Prostate gland (tissue), 2 donors: ENCODE measurements around the gene AGK. TPM values are rescaled to one million over a fixed set of nuclear protein-coding genes. Genes with fewer than 3 reads are reported as not detected.

Source experiments
- DNase-seq: peaks from one replicate; pipeline ENCODE4 v3.0.0-alpha.2; 2019; ENCODE audit warnings: low spot score
- H3K27ac ChIP-seq, 2 donors: fragments of 200-600 bp; sonication (generic); 2 replicates each; pipeline ENCODE4 v1.5.1; 2017 to 2019
- H3K27me3 ChIP-seq: fragments of 200-600 bp; sonication (generic); replicated peaks from 2 replicates; pipeline ENCODE4 v1.5.1; 2019; ENCODE audit not compliant: insufficient read depth
- H3K36me3 ChIP-seq, 2 donors: fragments of 200-600 bp; sonication (generic); 1 replicate in 1 of 2; 2 replicates in 1 of 2; pipeline versions ENCODE4 v1.5.1 to v1.8.1; 2017 to 2019
- H3K4me1 ChIP-seq: fragments of 200-600 bp; sonication (generic); replicated peaks from 2 replicates; pipeline ENCODE4 v1.5.1; 2019
- H3K4me3 ChIP-seq, 2 donors: fragments of 200-600 bp; sonication (generic); 2 replicates each; pipeline ENCODE4 v1.5.1; 2017 to 2019
- H3K9me3 ChIP-seq: fragments of 200-600 bp; sonication (generic); 2 replicates; pipeline ENCODE4 v1.5.1; 2017
- POLR2A ChIP-seq: fragments of 450-650 bp; IDR thresholded peaks from one replicate; pipeline ENCODE4 v1.6.1; 2016; ENCODE audit warnings: antibody characterized with exemption, mild to moderate bottlenecking
- POLR2AphosphoS5 ChIP-seq: sonication (generic); formaldehyde crosslinking; IDR thresholded peaks from one replicate; pipeline ENCODE4 v1.6.1; 2017; ENCODE audit warnings: antibody characterized with exemption
- WGBS: methylation state at CpG from one replicate; pipeline ENCODE4 v1.1.5; 2018; 5-methylcytosine and 5-hydroxymethylcytosine counted together
- intact Hi-C: fragments of 100-400 bp; cut with DNase I; formaldehyde crosslinking; loops from one replicate; pipeline ENCODE4 v1.14.2; 2022
- total RNA-seq, 2 donors: library from RNA; depleted of rRNA; stranded (reverse); fragments of >200 nt; gene quantifications; one replicate each; pipeline ENCODE4 v1.1.0, GENCODE V29; 2016
- TF ChIP-seq, protein P1 (sequence below), 4 experiments: fragments of 200-600 bp in 2 of 4; fragments of 450-650 bp in 2 of 4; sonication (generic) in 2 of 4; IDR thresholded peaks; 1 replicate in 3 of 4; 2 replicates in 1 of 4; pipeline ENCODE4 v1.5.1; 2016 to 2019; ENCODE audit warnings: antibody characterized with exemption in 4 of 4, mild to moderate bottlenecking in 2 of 4, moderate library complexity in 2 of 4

AGK gene
- total RNA-seq, 2 donors from 2014 or later = 19.4 to 26.7 TPM

- intact Hi-C loops = no loop called here
- Histone ChIP-seq H3K4me1 (no peaks in the 10 kb centered on the region), H3K27me3 (no peaks in the 10 kb centered on the region), H3K4me3 (no peak overlapping the region), H3K36me3 (no peaks in the 10 kb centered on the region), H3K9me3 (no peaks in the 10 kb centered on the region), H3K27ac (no peak overlapping the region)
- no peak for TF ChIP-seq POLR2A
- TF ChIP-seq, protein P1, sequence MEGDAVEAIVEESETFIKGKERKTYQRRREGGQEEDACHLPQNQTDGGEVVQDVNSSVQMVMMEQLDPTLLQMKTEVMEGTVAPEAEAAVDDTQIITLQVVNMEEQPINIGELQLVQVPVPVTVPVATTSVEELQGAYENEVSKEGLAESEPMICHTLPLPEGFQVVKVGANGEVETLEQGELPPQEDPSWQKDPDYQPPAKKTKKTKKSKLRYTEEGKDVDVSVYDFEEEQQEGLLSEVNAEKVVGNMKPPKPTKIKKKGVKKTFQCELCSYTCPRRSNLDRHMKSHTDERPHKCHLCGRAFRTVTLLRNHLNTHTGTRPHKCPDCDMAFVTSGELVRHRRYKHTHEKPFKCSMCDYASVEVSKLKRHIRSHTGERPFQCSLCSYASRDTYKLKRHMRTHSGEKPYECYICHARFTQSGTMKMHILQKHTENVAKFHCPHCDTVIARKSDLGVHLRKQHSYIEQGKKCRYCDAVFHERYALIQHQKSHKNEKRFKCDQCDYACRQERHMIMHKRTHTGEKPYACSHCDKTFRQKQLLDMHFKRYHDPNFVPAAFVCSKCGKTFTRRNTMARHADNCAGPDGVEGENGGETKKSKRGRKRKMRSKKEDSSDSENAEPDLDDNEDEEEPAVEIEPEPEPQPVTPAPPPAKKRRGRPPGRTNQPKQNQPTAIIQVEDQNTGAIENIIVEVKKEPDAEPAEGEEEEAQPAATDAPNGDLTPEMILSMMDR (IDR thresholded peaks at IDR 0.05) = no peak
- TF ChIP-seq POLR2AphosphoS5 = no peak
- WGBS = 98% methylated on average over 5 of the region's 5 CpGs
- DNase-seq = no peak
Measured at GRCh38 chr7:141562543-141562942, 11.3 kb downstream of the AGK start.

DNA sequence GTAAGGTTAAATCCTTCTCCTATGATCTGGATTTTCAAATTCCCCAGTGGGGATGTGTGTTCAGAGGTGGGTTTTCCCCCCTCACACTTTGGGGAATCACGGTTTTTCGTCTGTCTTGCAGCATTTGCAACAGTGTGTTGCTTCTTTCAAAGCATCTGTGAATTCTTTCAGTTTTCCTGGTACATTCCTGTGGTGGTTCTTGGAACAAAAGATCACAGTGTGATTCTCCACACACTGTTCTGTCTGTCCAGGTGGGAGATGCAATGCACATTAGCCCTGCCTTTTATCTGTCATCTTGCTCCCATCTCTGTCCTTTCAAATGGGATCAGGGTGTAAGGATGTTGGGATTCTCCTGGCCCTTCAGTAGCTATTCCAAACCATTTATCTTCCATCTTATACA is 11.8 kb downstream of the AGK start:
- no peak for DNase-seq
- TF ChIP-seq POLR2AphosphoS5 (no peak), POLR2A (no peak)
- TF ChIP-seq, protein P1 (IDR thresholded peaks at IDR 0.05) = no peak
- Histone ChIP-seq H3K4me1 (no peaks in the 10 kb centered on the region), H3K9me3 (no peaks in the 10 kb centered on the region), H3K27me3 (no peaks in the 10 kb centered on the region), H3K36me3 (no peaks in the 10 kb centered on the region), H3K27ac (no peak overlapping the region), H3K4me3 (no peak overlapping the region)
- intact Hi-C loops = no loop called here
- 81% methylated on average over 2 of the region's 2 CpGs for WGBS

DNA sequence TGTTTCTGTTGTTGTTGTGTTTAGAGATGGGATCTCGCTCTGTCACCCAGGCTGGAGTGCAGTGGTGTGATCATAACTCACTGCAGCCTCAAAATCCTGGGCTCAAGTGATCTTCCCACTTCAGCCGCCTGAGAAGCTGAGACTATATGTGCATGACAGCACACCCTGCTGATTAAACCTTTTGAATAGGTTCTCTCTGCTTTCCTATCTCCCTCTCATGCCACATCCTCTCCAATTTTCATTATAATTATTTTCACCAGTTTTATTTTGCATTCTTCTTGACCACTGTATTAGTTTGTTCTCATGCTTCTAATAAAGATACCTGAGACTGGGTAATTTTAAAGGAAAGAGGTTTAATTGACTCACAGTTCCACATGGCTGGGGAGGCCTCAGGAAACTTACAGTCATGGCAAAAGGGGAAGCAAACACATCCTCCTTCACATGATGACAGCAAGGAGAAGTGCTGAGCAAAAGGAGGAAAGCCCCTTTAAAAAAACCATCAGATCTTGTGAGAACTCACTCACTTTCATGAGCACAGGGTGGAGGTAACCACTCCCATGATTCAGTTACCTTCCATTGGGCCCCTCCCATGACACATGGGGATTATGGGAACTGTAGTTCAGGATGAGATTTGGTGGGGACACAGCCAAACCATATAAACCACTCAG is 12.9 kb downstream of the AGK start:
- no peaks in the 10 kb centered on the region for H3K36me3 ChIP-seq
- no peaks in the 10 kb centered on the region for H3K4me1 ChIP-seq
- WGBS = 98% methylated on average over 2 of the region's 2 CpGs
- no peak overlapping the region for H3K27ac ChIP-seq
- no peak for DNase-seq
- no peaks in the 10 kb centered on the region for H3K9me3 ChIP-seq
- intact Hi-C loops = no loop called here
- TF ChIP-seq, protein P1 (IDR thresholded peaks at IDR 0.05) = no peak
- no peak for TF ChIP-seq POLR2AphosphoS5
- no peak for TF ChIP-seq POLR2A
- H3K27me3 ChIP-seq = no peaks in the 10 kb centered on the region
- H3K4me3 ChIP-seq = no peak overlapping the region

- WGBS = 93% methylated on average over 1 of the region's 1 CpG
- Histone ChIP-seq H3K27ac (no peak overlapping the region), H3K27me3 (no peaks in the 10 kb centered on the region), H3K4me1 (no peaks in the 10 kb centered on the region), H3K9me3 (no peaks in the 10 kb centered on the region), H3K36me3 (no peaks in the 10 kb centered on the region), H3K4me3 (no peak overlapping the region)
- no peak for DNase-seq
- intact Hi-C loops = no loop called here
- TF ChIP-seq, protein P1 (IDR thresholded peaks at IDR 0.05) = no peak
- TF ChIP-seq POLR2AphosphoS5 = no peak
- no peak for TF ChIP-seq POLR2A
Measured at GRCh38 chr7:141567432-141567831, 16.2 kb downstream of the AGK start.

- no peak for DNase-seq
- intact Hi-C loops = no loop called here
- WGBS = 52% methylated on average over 4 of the region's 4 CpGs
- no peak for TF ChIP-seq POLR2AphosphoS5
- no peak for TF ChIP-seq POLR2A
- TF ChIP-seq, protein P1 (IDR thresholded peaks at IDR 0.05) = no peak
- Histone ChIP-seq H3K4me1 (no peaks in the 10 kb centered on the region), H3K4me3 (no peak overlapping the region), H3K27me3 (no peaks in the 10 kb centered on the region), H3K36me3 (no peaks in the 10 kb centered on the region), H3K9me3 (no peaks in the 10 kb centered on the region), H3K27ac (no peak overlapping the region)
Measured at GRCh38 chr7:141568227-141568626, 17.0 kb downstream of the AGK start.
